GM21723 (cell line): Measurements from ENCODE around the gene GIMAP6.
"Not testable (repeated sequence)": the region's sequence is repeated elsewhere in the genome, so short reads cannot be mapped to it uniquely, and the experiment has no call there.

Experiments
- ATAC-seq: cut with Tn5 transposase; IDR thresholded peaks from one replicate; pipeline ENCODE4 v1.9.1; 2021; ENCODE audit warnings: mild to moderate bottlenecking, moderate library complexity; ENCODE audit not compliant: unreplicated experiment

The GIMAP6 gene

DNA sequence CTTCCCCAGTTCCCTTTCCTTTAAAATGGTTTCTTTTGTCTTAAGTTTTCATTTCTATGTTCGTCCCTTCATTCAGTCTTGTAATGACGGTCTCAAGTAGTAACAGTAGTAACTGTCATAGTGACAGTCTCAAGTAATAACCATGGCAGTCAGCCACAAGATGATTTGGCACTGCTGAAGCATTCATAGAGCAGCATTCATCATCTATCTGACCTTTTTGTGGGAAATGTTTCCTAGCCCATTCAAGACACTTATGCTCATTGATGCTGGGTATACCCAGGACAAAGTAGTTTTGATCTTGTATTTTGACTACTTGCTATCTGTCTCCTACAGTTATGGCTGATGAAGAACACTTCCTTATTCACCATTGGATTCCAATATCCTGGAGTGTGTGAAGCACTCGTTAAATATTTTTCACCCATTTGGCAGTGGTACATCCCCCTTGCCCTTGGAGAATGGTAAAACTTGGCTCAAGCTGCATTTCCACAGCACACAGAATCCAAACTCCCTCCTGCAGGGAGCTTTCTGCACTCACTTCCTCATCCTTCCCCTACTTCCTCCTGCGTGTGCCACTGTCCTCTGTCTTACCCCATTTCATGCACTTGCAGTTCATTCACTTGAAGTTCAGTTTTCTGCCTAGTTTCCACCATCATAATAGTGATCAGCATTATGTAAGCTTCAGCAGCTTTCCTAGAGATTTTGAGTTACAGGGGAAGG lies 46.0 kb downstream of the GIMAP6 start:
- ATAC-seq, result no peak

DNA sequence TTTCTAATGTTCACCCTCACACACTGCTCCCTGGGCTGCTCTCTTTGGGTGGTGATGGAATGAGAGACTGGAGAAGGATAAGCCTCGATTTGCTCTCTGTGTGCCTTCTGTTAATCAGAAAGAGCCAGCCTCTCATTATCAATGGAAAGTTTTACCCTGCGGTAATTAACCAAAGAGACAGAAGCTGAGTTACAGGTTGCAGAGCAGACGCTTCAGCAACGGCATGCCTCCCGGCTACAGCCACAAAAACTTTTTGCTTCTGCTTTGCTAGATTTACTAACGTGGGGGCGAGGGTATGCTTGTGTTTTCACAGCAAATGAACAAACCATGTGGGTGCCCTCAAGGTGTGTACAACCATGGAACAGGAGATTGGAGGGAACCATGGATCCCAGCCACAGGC lies 47.0 kb downstream of the GIMAP6 start:
- ATAC-seq, result no peak

DNA sequence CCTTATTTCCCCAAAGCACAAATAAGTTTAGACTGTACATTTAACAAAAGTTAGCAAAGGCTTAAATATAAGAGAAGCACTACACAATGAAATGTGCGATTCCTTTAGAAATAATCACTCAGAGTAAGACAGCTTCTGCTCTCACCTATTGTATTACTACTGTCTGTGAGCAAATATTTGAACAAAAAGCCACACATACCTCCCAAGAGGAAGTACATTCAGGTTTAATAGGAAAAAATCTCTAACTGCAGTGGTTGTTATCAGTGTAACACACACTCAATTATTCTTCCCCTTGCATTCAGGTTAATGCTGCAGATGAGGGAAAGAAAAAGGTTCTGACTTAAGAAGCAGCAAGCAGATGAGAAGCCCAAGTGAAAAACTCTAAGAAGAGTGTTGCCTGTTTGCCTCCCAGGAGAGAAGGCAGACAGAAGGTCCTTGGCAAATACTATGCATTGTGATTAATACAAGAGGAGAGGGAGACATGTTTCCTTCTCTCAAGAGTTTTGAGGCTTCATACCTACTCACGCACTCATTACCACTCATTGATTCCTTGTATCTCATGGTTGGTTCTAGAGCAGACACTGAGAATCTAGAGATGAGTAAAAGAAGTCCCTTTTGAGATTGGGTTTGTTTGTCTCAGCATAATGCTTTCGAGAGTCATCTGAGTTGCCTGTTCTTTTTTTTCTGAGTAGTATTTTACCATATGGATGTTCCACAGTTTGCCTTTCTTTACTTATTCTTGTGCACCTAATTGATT lies 51.4 kb downstream of the GIMAP6 start:
- no peak for ATAC-seq

DNA sequence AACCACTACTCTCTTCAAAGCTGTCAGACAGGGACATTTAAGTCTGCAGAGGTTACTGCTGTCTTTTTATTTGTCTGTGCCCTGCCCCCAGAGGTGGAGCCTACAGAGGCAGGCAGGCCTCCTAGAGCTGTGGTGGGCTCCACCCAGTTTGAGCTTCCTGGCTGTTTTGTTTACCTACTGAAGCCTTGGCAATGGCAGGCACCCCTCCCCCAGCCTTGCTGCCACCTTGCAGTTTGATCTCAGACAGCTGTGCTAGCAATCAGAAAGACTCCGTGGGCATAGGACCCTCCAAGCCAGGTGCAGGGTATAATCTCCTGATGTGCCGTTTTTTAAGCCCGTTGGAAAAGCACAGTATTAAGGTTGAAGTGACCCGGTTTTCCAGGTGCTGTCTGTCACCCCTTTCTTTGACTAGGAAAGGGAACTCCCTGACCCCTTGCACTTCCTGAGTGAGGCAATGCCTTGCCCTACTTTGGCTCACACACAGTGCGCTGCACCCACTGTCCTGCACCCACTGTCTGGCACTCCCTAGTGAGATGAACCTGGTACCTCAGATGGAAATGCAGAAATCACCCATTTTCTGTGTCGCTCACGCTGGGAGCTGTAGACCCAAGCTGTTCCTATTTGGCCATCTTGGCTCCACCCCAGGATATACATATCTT lies 52.1 kb downstream of the GIMAP6 start:
- ATAC-seq, result not testable (repeated sequence)
